ENCODE measurements around the gene TARP.
"Not testable (repeated sequence)": the region's sequence is repeated elsewhere in the genome, so short reads cannot be mapped to it uniquely, and the experiment has no call there.

The TARP gene

GRCh38 chr7:38296059-38296857, 22.8 kb upstream of the TARP start:
- DNase-seq (ENCODE audit: low read depth), result no peak

GRCh38 chr7:38294926-38295325, 21.5 kb upstream of the TARP start:
- DNase-seq (ENCODE audit: low read depth), result no peak

- DNase-seq (ENCODE audit: low read depth), result no peak
These were observed 19.0 kb upstream of the TARP start for GRCh38 chr7:38292442-38292841.

GRCh38 chr7:38291650-38292049, 18.2 kb upstream of the TARP start:
- no peak for DNase-seq (ENCODE audit: low read depth)

GRCh38 chr7:38291117-38291647, 17.7 kb upstream of the TARP start:
- no peak for DNase-seq (ENCODE audit: low read depth)

- no peak for DNase-seq (ENCODE audit: low read depth)
These were observed 11.1 kb upstream of the TARP start for GRCh38 chr7:38284553-38284952.

- no peak for DNase-seq (ENCODE audit: low read depth)
These were observed 10.4 kb upstream of the TARP start for GRCh38 chr7:38283809-38284208.

- DNase-seq (ENCODE audit: low read depth), result no peak
These were observed 9.7 kb upstream of the TARP start for GRCh38 chr7:38283107-38283506.

- DNase-seq (ENCODE audit: low read depth), result no peak
These were observed 8.6 kb upstream of the TARP start for GRCh38 chr7:38282081-38282480.

- DNase-seq (ENCODE audit: low read depth), result no peak
These were observed 7.8 kb upstream of the TARP start for GRCh38 chr7:38281266-38281665.

- DNase-seq (ENCODE audit: low read depth), result no peak
These were observed 7.3 kb upstream of the TARP start for GRCh38 chr7:38280707-38281106.

- DNase-seq (ENCODE audit: low read depth), result no peak
These were observed 6.6 kb upstream of the TARP start for GRCh38 chr7:38280000-38280399.

- DNase-seq (ENCODE audit: low read depth), result no peak
These were observed 2.9 kb upstream of the TARP start for GRCh38 chr7:38276096-38276877.

- no peak for DNase-seq (ENCODE audit: low read depth)
These were observed 1.6 kb upstream of the TARP start for GRCh38 chr7:38274927-38275620.

GRCh38 chr7:38274486-38274885, 1.1 kb upstream of the TARP start:
- DNase-seq (ENCODE audit: low read depth), result no peak

GRCh38 chr7:38270405-38270804, 3.0 kb downstream of the TARP start:
- not testable (repeated sequence) for DNase-seq (ENCODE audit: low read depth)

GRCh38 chr7:38269704-38270346, 3.6 kb downstream of the TARP start:
- DNase-seq (ENCODE audit: low read depth), result not testable (repeated sequence)

GRCh38 chr7:38265958-38266357, 7.5 kb downstream of the TARP start:
- DNase-seq (ENCODE audit: low read depth), result not testable (repeated sequence)

- DNase-seq (ENCODE audit: low read depth), result not testable (repeated sequence)
These were observed 8.8 kb downstream of the TARP start for GRCh38 chr7:38264602-38265001.

- not testable (repeated sequence) for DNase-seq (ENCODE audit: low read depth)
These were observed 10.2 kb downstream of the TARP start for GRCh38 chr7:38263274-38263673.

- DNase-seq (ENCODE audit: low read depth), result no peak
These were observed 10.9 kb downstream of the TARP start for GRCh38 chr7:38262545-38262944.

GRCh38 chr7:38262026-38262425, 11.4 kb downstream of the TARP start:
- DNase-seq (ENCODE audit: low read depth), result not testable (repeated sequence)
